Stimulated activated CD8-positive, alpha-beta memory T cell treated with anti-CD3 and anti-CD28 coated beads, Interleukin-7, amount 100 ng/mL, for 1 hour (primary cell): Measurements from ENCODE around the gene MYT1.
"Not testable (repeated sequence)": the region's sequence is repeated elsewhere in the genome, so short reads cannot be mapped to it uniquely, and the experiment has no call there.

Experiments
- DNase-seq, 2 donors: peaks; one replicate each; pipeline ENCODE4 v3.0.0-alpha.2; 2020; ENCODE audit warnings: low read depth in 2 of 2

Gene MYT1

GRCh38 chr20:64164123-64164836 is at the start of gene MYT1:
Gene MYT1 (plus strand): TSS chr20:64164452. CDS start chr20:64198862, 34,410 bp downstream.
- DNase-seq, result no peak

DNA sequence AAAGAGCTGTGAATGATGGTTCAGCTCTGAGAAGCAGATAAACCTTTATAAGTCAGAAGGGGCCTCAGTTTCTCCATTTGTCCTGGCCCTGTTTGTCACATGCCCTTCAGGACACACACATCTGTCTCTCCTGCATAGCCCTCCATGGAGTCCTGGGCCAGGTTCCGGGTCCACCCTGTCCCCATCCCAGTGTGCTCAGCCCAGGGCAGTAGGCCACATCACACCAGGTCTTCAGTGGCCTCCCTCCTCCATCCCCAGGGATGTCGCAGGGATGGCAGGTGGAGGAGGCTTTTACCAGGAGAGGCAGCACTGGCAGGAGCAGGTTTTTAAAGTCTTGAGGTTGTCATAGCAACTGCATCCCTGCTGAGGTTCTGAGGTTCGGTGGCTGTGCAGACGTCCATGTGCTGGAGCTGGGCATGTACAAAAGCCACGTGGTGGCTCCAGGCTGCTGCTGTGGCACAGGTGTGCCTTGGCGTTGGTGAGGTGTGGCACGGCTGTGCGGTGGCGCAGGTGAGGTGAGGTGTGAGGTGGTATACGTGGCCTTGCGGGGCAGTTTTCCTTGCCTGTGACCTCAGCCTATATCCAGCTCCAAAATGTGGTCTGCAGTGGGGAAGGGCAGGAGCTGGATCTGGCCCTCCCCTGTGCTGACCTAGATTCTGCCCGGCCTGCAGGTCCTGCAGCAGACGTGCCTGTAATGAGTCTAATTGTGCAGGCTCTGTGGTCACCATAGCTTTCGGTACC is 48.9 kb upstream of the MYT1 start:
- DNase-seq, result no peak

GRCh38 chr20:64116016-64116415 is 48.2 kb upstream of the MYT1 start:
- no peak for DNase-seq

GRCh38 chr20:64116541-64117431 is 47.5 kb upstream of the MYT1 start:
- no peak for DNase-seq

DNA sequence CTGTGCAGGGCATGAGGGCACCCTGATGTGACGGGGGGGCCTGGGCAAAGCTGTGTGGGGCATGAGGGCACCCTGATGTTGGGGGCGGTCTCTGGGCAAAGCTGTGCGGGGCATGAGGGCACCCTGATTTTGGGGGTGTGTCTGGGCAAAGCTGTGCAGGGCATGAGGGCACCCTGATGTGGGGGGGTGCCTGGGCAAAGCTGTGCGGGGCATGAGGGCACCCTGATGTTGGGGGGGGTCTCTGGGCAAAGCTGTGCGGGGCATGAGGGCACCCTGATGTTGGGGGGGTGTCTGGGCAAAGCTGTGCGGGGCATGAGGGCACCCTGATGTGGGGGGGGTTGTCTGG is 46.8 kb upstream of the MYT1 start:
- DNase-seq, result not testable (repeated sequence)

- DNase-seq, result no peak
These were observed 45.0 kb upstream of the MYT1 start for GRCh38 chr20:64119301-64119680.

DNA sequence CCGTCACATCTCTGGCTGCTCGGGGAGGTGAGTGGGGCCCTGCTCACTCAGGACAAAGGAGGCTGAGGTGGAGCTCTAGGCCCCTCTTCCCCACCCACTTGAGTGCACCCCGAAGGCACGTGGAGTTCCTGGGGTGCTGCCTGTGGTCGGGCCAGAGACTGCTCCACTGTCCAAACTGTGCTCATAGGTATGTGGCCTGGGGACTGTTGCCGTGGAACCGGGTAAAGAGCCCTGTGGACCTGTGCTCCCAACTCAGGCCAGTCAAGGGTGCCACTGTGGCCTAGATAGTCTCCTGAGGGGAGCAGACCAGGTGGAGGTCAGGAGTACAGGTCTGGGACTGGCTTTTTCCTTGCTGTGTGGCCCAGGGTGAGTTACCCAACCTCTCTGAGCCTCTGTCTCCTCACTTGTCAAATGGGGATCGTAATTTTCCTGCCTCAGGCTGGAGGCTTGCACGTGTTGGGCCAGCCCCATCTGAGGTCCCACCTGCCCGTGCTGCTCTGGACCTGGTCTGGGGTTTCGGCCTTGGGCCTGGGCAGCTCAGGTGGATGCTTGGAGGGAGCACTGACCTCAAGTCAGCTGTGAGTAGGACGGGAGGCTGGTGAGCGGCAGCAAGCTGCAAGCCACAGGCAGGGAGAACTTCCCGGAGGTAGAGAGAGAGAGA is 44.4 kb upstream of the MYT1 start:
- DNase-seq, result no peak

DNA sequence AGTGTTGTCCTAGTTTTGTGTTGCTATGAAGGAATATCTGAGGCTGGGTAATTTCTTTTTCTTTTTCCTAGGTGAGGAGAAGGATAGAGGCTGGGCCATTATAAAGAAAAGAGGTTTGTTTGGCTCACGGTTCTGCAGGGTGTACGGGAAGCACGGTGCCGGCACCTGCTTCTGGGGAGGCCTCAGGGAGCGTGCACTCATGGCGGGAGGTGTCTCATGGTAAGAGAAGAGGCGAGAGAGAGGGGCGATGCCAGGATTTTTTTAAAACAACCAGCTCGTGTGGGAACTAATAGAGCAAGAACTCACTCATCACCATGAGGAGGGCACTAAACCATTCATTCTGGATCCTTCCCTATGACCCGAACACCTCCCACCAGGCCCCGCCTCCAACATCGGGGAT is 42.7 kb upstream of the MYT1 start:
- DNase-seq, result no peak

DNA sequence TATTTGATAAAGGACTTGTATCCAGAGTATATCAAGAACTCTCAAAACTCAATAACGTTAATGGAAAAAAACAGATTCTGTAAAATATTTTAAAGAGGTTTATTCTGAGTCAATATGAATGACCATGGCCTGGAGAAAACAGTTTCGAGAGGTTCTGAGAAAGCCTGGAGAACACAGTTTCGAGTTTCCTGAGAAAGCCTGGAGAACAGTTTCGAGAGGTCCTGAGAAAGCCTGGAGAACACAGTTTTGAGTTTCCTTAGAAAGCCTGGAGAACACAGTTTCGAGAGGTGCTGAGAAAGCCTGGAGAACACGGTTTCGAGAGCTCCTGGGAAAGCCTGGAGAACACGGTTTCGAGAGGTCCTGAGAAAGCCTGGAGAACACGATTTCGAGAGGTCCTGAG is 41.3 kb upstream of the MYT1 start:
- DNase-seq, result not testable (repeated sequence)

- DNase-seq, result not testable (repeated sequence)
These were observed 40.7 kb upstream of the MYT1 start for GRCh38 chr20:64123517-64123916.

GRCh38 chr20:64129146-64129782 is 35.0 kb upstream of the MYT1 start:
- DNase-seq, result no peak

DNA sequence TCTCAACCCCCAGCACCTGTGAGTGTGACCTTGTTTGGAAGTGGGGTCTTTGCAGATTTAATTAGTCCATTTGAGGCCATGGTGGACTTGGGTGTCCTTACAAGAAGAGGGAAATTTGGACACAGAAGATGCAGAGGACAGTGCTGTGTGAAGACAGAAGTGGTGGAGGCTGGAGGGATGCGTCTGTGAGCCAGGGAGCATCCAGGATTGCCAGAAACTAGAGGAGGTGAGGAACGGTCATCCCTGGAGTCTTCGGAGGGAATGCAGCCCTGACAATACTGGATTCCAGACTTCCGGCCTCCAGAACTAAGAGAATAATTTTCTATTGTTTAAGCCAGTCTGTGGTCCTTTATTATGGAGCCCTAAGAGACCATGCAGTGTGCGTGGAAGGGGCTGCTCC is 34.0 kb upstream of the MYT1 start:
- no peak for DNase-seq

- no peak for DNase-seq
These were observed 33.4 kb upstream of the MYT1 start for GRCh38 chr20:64130876-64131275.

DNA sequence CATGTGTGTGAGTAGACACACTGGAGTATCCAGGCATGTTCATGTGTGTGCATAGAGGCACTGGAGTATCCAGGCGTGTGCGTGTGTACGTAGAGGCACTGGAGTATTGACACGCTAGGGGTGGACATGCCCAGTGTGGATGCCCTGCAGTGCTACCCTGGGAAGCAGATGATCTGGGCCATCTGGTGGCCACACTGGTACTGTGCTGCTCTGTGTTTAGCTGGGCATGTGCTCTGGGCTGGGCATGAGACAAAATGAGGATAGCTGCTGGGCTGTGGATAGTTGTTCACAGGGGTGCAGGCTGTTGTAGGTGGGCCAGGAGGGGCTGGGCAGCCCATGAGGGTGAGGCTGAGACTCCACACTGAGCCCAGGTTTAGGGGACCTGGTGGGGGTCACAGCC is 32.8 kb upstream of the MYT1 start:
- DNase-seq, result no peak

- no peak for DNase-seq
These were observed 30.3 kb upstream of the MYT1 start for GRCh38 chr20:64133951-64134407.

GRCh38 chr20:64134744-64135143 is 29.5 kb upstream of the MYT1 start:
- DNase-seq, result not testable (repeated sequence)

DNA sequence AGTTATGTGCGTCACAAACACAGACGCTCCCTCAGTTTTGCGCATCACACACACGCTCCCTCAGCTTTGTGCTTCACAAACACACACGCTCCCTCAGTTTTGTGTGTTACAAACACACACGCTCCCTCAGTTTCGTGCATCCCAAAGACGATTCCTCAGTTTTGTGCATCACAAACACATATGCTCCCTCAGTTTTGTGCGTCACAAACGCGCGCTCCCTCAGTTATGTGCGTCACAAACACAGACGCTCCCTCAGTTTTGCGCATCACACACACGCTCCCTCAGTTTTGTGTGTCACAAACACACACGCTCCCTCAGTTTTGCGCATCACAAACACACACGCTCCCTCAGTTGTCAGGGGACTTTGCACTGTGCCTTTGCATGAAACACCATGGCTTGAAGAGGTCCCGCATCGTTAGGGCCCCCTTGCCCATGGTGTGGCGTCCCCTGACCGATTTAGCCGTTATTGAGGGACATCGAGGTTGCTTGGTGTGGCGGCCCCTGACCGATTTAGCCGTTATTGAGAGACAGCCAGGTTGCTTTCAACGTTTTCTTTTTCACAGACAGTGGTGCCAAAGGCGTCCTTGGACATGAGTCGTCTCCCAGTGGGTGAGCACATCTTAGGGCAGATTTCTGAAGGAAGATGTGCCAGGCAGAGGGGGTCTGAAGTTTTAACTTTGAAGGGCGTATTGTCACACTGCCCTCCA is 28.1 kb upstream of the MYT1 start:
- DNase-seq, result no peak

- DNase-seq, result no peak
These were observed 26.6 kb upstream of the MYT1 start for GRCh38 chr20:64137598-64138031.

GRCh38 chr20:64138276-64138815 is 25.9 kb upstream of the MYT1 start:
- no peak for DNase-seq
